Measurements from ENCODE around the gene TCF20.
A peak's percentile ranks its signal among the peaks of the same experiment; 100 is the strongest.

The TCF20 gene

GRCh38 chr22:42279425-42280020 lies 9.1 kb upstream of the TCF20 start:
- Mint-ChIP-seq H3K36me3 (no peaks in the 10 kb centered on the region), H3K4me1 (peaks cover 16% of the 10 kb centered on the region), H3K9me3 (no peaks in the 10 kb centered on the region), H3K27me3 (peaks cover 1% of the 10 kb centered on the region), H3K4me3 (no peak overlapping the region), H3K27ac (no peak overlapping the region)

GRCh38 chr22:42277988-42278776 lies 7.7 kb upstream of the TCF20 start:
- H3K4me3 Mint-ChIP-seq, result no peak overlapping the region
- no peak overlapping the region for H3K27ac Mint-ChIP-seq
- no peaks in the 10 kb centered on the region for H3K9me3 Mint-ChIP-seq
- H3K36me3 Mint-ChIP-seq, result no peaks in the 10 kb centered on the region
- H3K27me3 Mint-ChIP-seq, result peaks cover 1% of the 10 kb centered on the region
- peaks cover 9% of the 10 kb centered on the region for H3K4me1 Mint-ChIP-seq

GRCh38 chr22:42277232-42277753 lies 6.8 kb upstream of the TCF20 start:
- Mint-ChIP-seq H3K27me3 (no peaks in the 10 kb centered on the region), H3K4me1 (peaks cover 5% of the 10 kb centered on the region), H3K9me3 (no peaks in the 10 kb centered on the region), H3K36me3 (no peaks in the 10 kb centered on the region), H3K4me3 (no peak overlapping the region), H3K27ac (no peak overlapping the region)

GRCh38 chr22:42275970-42276369 lies 5.5 kb upstream of the TCF20 start:
- Mint-ChIP-seq H3K4me3 (no peak overlapping the region), H3K4me1 (peaks cover 5% of the 10 kb centered on the region), H3K27me3 (no peaks in the 10 kb centered on the region), H3K36me3 (no peaks in the 10 kb centered on the region), H3K9me3 (no peaks in the 10 kb centered on the region), H3K27ac (no peak overlapping the region)

- Mint-ChIP-seq H3K4me3 (no peak overlapping the region), H3K27me3 (no peaks in the 10 kb centered on the region), H3K9me3 (no peaks in the 10 kb centered on the region), H3K36me3 (no peaks in the 10 kb centered on the region), H3K4me1 (peaks cover 5% of the 10 kb centered on the region), H3K27ac (no peak overlapping the region)
Observed at GRCh38 chr22:42275176-42275575, 4.7 kb upstream of the TCF20 start.

GRCh38 chr22:42273855-42274451 lies 3.5 kb upstream of the TCF20 start:
- no peaks in the 10 kb centered on the region for H3K9me3 Mint-ChIP-seq
- H3K36me3 Mint-ChIP-seq, result no peaks in the 10 kb centered on the region
- peaks cover 8% of the 10 kb centered on the region for H3K4me1 Mint-ChIP-seq
- H3K27ac Mint-ChIP-seq, result no peak overlapping the region
- H3K27me3 Mint-ChIP-seq, result no peaks in the 10 kb centered on the region
- no peak overlapping the region for H3K4me3 Mint-ChIP-seq

GRCh38 chr22:42272431-42272999 lies 2.1 kb upstream of the TCF20 start:
- no peaks in the 10 kb centered on the region for H3K9me3 Mint-ChIP-seq
- peaks cover 21% of the 10 kb centered on the region for H3K4me1 Mint-ChIP-seq
- no peaks in the 10 kb centered on the region for H3K36me3 Mint-ChIP-seq
- H3K4me3 Mint-ChIP-seq, result no peak overlapping the region
- no peak overlapping the region for H3K27ac Mint-ChIP-seq
- no peaks in the 10 kb centered on the region for H3K27me3 Mint-ChIP-seq

GRCh38 chr22:42271906-42272305 lies 1.5 kb upstream of the TCF20 start:
- Mint-ChIP-seq H3K27me3 (no peaks in the 10 kb centered on the region), H3K4me3 (peak overlapping the region; percentile 71), H3K9me3 (no peaks in the 10 kb centered on the region), H3K4me1 (peaks cover 27% of the 10 kb centered on the region), H3K36me3 (no peaks in the 10 kb centered on the region), H3K27ac (peak overlapping the region; percentile 70)

GRCh38 chr22:42271191-42271813 lies 849 bp upstream of the TCF20 start:
- Mint-ChIP-seq H3K9me3 (no peaks in the 10 kb centered on the region), H3K27me3 (no peaks in the 10 kb centered on the region), H3K4me1 (peaks cover 30% of the 10 kb centered on the region), H3K36me3 (no peaks in the 10 kb centered on the region), H3K27ac (peak overlapping the region; percentile 70), H3K4me3 (peak overlapping the region; percentile 71)

- Mint-ChIP-seq H3K4me1 (peaks cover 38% of the 10 kb centered on the region), H3K27me3 (no peaks in the 10 kb centered on the region), H3K4me3 (peak overlapping the region; percentile 90), H3K9me3 (no peaks in the 10 kb centered on the region), H3K36me3 (no peaks in the 10 kb centered on the region), H3K27ac (no peak overlapping the region)
Observed at GRCh38 chr22:42270176-42270509, 310 bp downstream of the TCF20 start.

- Mint-ChIP-seq H3K4me3 (peak overlapping the region; percentile 90), H3K36me3 (no peaks in the 10 kb centered on the region), H3K4me1 (peaks cover 43% of the 10 kb centered on the region), H3K27me3 (no peaks in the 10 kb centered on the region), H3K9me3 (no peaks in the 10 kb centered on the region), H3K27ac (peak overlapping the region; percentile 85)
Observed at GRCh38 chr22:42269432-42270175, 849 bp downstream of the TCF20 start.

GRCh38 chr22:42268852-42269410 lies 1.5 kb downstream of the TCF20 start:
- Mint-ChIP-seq H3K4me1 (peaks cover 50% of the 10 kb centered on the region), H3K9me3 (no peaks in the 10 kb centered on the region), H3K27me3 (no peaks in the 10 kb centered on the region), H3K36me3 (no peaks in the 10 kb centered on the region), H3K4me3 (peak overlapping the region; percentile 90), H3K27ac (peak overlapping the region; percentile 85)

- Mint-ChIP-seq H3K4me3 (no peak overlapping the region), H3K27me3 (no peaks in the 10 kb centered on the region), H3K4me1 (peaks cover 85% of the 10 kb centered on the region), H3K9me3 (no peaks in the 10 kb centered on the region), H3K36me3 (peaks cover 3% of the 10 kb centered on the region), H3K27ac (no peak overlapping the region)
Observed at GRCh38 chr22:42265321-42265720, 5.1 kb downstream of the TCF20 start.

- Mint-ChIP-seq H3K9me3 (no peaks in the 10 kb centered on the region), H3K27ac (no peak overlapping the region), H3K27me3 (no peaks in the 10 kb centered on the region), H3K4me1 (peaks cover 95% of the 10 kb centered on the region), H3K36me3 (peaks cover 3% of the 10 kb centered on the region), H3K4me3 (no peak overlapping the region)
Observed at GRCh38 chr22:42263944-42264343, 6.5 kb downstream of the TCF20 start.

- peaks cover 3% of the 10 kb centered on the region for H3K36me3 Mint-ChIP-seq
- H3K27ac Mint-ChIP-seq, result no peak overlapping the region
Observed at GRCh38 chr22:42262964-42263363, 7.5 kb downstream of the TCF20 start.

More at GRCh38 chr22:42262964-42263363, 7.5 kb downstream of the TCF20 start:
- Mint-ChIP-seq H3K9me3 (no peaks in the 10 kb centered on the region), H3K4me3 (no peak overlapping the region), H3K4me1 (peaks cover 95% of the 10 kb centered on the region), H3K27me3 (no peaks in the 10 kb centered on the region)

Data from activated naive CD4-positive, alpha-beta T cell treated with anti-CD3 and anti-CD28 coated beads, Interleukin-2, amount 50 U/mL, for 24 hours (primary cell).